22Rv1 (cell line): ENCODE measurements around the gene PDLIM5.

Source experiments
- H3K27ac ChIP-seq: fragments of 450-650 bp; 2 replicates; pipeline ENCODE4 v1.5.1; 2017
- CTCF ChIP-seq: fragments of 450-650 bp; IDR thresholded peaks from 2 replicates; pipeline ENCODE4 v1.5.1; 2017; ENCODE audit warnings: mild to moderate bottlenecking
- ZFX ChIP-seq: fragments of 450-650 bp; IDR thresholded peaks from 2 replicates; pipeline ENCODE4 v1.6.1; 2017; ENCODE audit warnings: antibody characterized with exemption, borderline replicate concordance

PDLIM5 gene

GRCh38 chr4:94439606-94440005 lies 12.1 kb upstream of the PDLIM5 start:
- H3K27ac ChIP-seq: no peak overlapping the region
- no peak for TF ChIP-seq ZFX
- TF ChIP-seq CTCF: no peak

- H3K27ac ChIP-seq: no peak overlapping the region
Observed at GRCh38 chr4:94441838-94442237, 9.9 kb upstream of the PDLIM5 start.

GRCh38 chr4:94442251-94442650 lies 9.5 kb upstream of the PDLIM5 start:
- no peak for TF ChIP-seq CTCF
- no peak for TF ChIP-seq ZFX
- H3K27ac ChIP-seq: no peak overlapping the region

More at GRCh38 chr4:94441838-94442237, 9.9 kb upstream of the PDLIM5 start:
- TF ChIP-seq ZFX (no peak), CTCF (no peak)

GRCh38 chr4:94446386-94446785 lies 5.4 kb upstream of the PDLIM5 start:
- TF ChIP-seq CTCF (no peak), ZFX (no peak)
- no peak overlapping the region for H3K27ac ChIP-seq

GRCh38 chr4:94447754-94448411 lies 3.9 kb upstream of the PDLIM5 start:
- no peak overlapping the region for H3K27ac ChIP-seq

GRCh38 chr4:94448815-94449375 lies 2.8 kb upstream of the PDLIM5 start:
- TF ChIP-seq CTCF: no peak
- no peak for TF ChIP-seq ZFX
- no peak overlapping the region for H3K27ac ChIP-seq

More at GRCh38 chr4:94447754-94448411, 3.9 kb upstream of the PDLIM5 start:
- TF ChIP-seq CTCF: no peak
- TF ChIP-seq ZFX: no peak

GRCh38 chr4:94451051-94451694 lies 569 bp upstream of the PDLIM5 start:
- H3K27ac ChIP-seq: peak overlapping the region; percentile 74
- TF ChIP-seq CTCF (no peak), ZFX (no peak)
